Measurements from ENCODE around the gene TEX35.

TEX35 gene

GRCh38 chr1:178536844-178537371, 24.0 kb downstream of the TEX35 start:
- no peaks in the 10 kb centered on the region for H3K9me3 ChIP-seq (ENCODE audit: insufficient read depth, low read length, severe bottlenecking)
- DNase-seq = no peak
- no peaks in the 10 kb centered on the region for H3K79me2 ChIP-seq (ENCODE audit: insufficient read depth, low read length)
- H2AFZ ChIP-seq (ENCODE audit: low read depth, low read length) = no peak overlapping the region
- TF ChIP-seq CTCF (IDR thresholded peaks at IDR 0.05; ENCODE audit: borderline replicate concordance, extremely low read depth, low read length, poor library complexity, severe bottlenecking) (no peak), EZH2 (IDR thresholded peaks at IDR 0.05; ENCODE audit: borderline replicate concordance, low read depth, low read length, severe bottlenecking) (no peak)
- H3K27me3 ChIP-seq (ENCODE audit: insufficient read depth, low read length, poor library complexity) = peaks cover under 1% of the 10 kb centered on the region
- no peak overlapping the region for H3K4me3 ChIP-seq (ENCODE audit: low read depth in 1 of 2, low read length in 2 of 2)
- H3K27ac ChIP-seq (ENCODE audit: low read length) = no peak overlapping the region
- H3K9ac ChIP-seq (ENCODE audit: low read depth, low read length) = no peak overlapping the region
- no peak for ATAC-seq (ENCODE audit: insufficient read depth, low read depth)
- H3K4me1 ChIP-seq (ENCODE audit: insufficient read depth, low read length) = peaks cover 8% of the 10 kb centered on the region
- no peaks in the 10 kb centered on the region for H4K20me1 ChIP-seq (ENCODE audit: insufficient read depth, low read length)
- no peak overlapping the region for H3K4me2 ChIP-seq (ENCODE audit: insufficient read depth, low read length)
- H3K36me3 ChIP-seq (ENCODE audit: insufficient read depth, low read length) = no peaks in the 10 kb centered on the region

DNA sequence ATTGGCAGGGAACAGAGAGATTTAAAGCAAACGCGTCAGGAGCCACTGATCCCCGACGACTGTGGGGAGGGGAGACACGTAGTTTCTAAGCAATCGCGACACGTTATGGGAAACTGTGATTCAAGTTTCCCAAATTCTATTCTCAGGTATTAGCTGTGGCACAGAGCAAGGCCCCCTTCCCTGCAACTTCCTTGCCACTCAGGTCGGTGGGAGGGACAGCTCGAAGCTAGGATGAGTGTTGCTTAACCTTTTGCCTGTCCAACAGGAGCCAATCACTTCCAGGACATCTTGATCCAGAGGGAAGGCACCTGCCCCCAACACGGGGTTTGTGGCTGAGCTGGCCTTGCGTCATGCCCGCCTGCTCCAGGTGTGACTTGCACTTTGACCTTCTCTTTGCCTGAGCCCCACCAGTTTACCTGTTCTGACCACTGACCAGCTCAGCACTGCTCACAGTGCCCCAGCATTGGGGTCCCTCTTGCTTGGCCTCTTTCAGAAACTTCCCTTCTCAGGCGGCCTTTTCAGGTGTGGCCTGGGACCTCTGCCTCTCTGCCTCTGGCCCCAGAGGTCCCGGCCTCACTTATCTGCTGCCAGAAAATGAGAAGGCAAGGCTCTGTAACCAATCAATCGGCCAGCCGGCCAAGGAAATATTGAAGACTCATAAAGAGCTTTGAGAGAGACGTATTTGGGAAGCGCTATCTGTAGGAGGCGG, 24.6 kb downstream of the TEX35 start:
- no peak for ATAC-seq (ENCODE audit: insufficient read depth, low read depth)
- H3K4me1 ChIP-seq (ENCODE audit: insufficient read depth, low read length) = peaks cover 10% of the 10 kb centered on the region

DNA sequence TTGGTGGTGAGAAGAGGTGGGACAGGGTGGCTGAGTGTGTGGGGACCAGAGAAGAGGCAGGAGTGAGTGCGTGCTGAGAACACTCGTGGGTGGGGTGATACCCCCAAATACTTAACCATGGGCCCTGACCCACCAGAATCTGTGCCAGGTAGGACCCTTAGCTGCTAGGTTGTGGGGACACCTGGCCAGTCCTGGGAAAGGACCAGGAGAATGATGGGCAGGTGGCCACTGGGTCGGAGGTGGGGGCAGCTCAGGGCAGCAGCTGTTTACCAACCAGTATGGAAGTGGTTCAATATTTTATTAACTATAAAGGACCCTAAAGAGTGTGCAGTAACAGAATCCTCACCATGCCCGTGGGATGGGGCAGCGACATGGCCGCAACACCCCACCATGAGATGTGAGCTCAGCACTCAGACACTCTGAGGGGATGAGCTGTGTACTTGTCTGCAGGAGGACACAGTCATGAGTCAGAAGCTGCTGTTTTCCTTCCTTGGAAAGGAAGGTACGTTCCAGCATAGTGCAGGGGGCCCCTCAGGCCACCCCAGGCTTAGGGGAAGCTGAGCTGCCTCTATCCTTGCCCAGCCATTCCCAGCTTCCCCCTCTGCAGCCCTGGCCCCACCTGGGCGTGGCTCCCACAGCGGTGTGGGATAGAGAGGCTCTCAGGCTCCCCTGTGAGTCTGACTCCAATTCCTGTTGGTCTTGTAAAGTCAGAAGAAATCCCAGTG, 25.4 kb downstream of the TEX35 start:
- no peak for DNase-seq
- TF ChIP-seq EZH2 (IDR thresholded peaks at IDR 0.05; ENCODE audit: borderline replicate concordance, low read depth, low read length, severe bottlenecking) = no peak
- TF ChIP-seq CTCF (IDR thresholded peaks at IDR 0.05; ENCODE audit: borderline replicate concordance, extremely low read depth, low read length, poor library complexity, severe bottlenecking) = no peak

More for the DNA sequence above, 24.6 kb downstream of the TEX35 start:
- no peak for DNase-seq
- Histone ChIP-seq H4K20me1 (ENCODE audit: insufficient read depth, low read length) (no peaks in the 10 kb centered on the region), H3K9ac (ENCODE audit: low read depth, low read length) (no peak overlapping the region), H3K79me2 (ENCODE audit: insufficient read depth, low read length) (no peaks in the 10 kb centered on the region), H2AFZ (ENCODE audit: low read depth, low read length) (no peak overlapping the region), H3K9me3 (ENCODE audit: insufficient read depth, low read length, severe bottlenecking) (no peaks in the 10 kb centered on the region), H3K27ac (ENCODE audit: low read length) (no peak overlapping the region), H3K27me3 (ENCODE audit: insufficient read depth, low read length, poor library complexity) (peaks cover 5% of the 10 kb centered on the region), H3K4me2 (ENCODE audit: insufficient read depth, low read length) (no peak overlapping the region), H3K36me3 (ENCODE audit: insufficient read depth, low read length) (no peaks in the 10 kb centered on the region), H3K4me3 (ENCODE audit: low read depth in 1 of 2, low read length in 2 of 2) (no peak overlapping the region)
- TF ChIP-seq EZH2 (IDR thresholded peaks at IDR 0.05; ENCODE audit: borderline replicate concordance, low read depth, low read length, severe bottlenecking) (no peak), CTCF (IDR thresholded peaks at IDR 0.05; ENCODE audit: borderline replicate concordance, extremely low read depth, low read length, poor library complexity, severe bottlenecking) (no peak)

More for the DNA sequence above, 25.4 kb downstream of the TEX35 start:
- Histone ChIP-seq H3K9ac (ENCODE audit: low read depth, low read length) (no peak overlapping the region), H3K4me2 (ENCODE audit: insufficient read depth, low read length) (no peak overlapping the region), H3K79me2 (ENCODE audit: insufficient read depth, low read length) (no peaks in the 10 kb centered on the region), H2AFZ (ENCODE audit: low read depth, low read length) (no peak overlapping the region), H3K27me3 (ENCODE audit: insufficient read depth, low read length, poor library complexity) (peaks cover 5% of the 10 kb centered on the region), H3K27ac (ENCODE audit: low read length) (no peak overlapping the region), H3K4me1 (ENCODE audit: insufficient read depth, low read length) (peaks cover 19% of the 10 kb centered on the region), H3K9me3 (ENCODE audit: insufficient read depth, low read length, severe bottlenecking) (no peaks in the 10 kb centered on the region), H3K36me3 (ENCODE audit: insufficient read depth, low read length) (no peaks in the 10 kb centered on the region), H4K20me1 (ENCODE audit: insufficient read depth, low read length) (no peaks in the 10 kb centered on the region), H3K4me3 (ENCODE audit: low read depth in 1 of 2, low read length in 2 of 2) (no peak overlapping the region)
- no peak for ATAC-seq (ENCODE audit: insufficient read depth, low read depth)

All from DND-41 (cell line).